Natural killer cell treated with Interleukin-12 subunit alpha and Interleukin-12 subunit beta and Interleukin-15 and Interleukin-18, amount 100 ng/mL, for 72 hours (primary cell): ENCODE measurements around the gene GALNT13. TPM values are rescaled to one million over a fixed set of nuclear protein-coding genes. Genes with fewer than 3 reads are reported as not detected.

Source experiments
- ATAC-seq, 2 donors: fragments of 150-1000 bp; cut with Tn5 transposase in 1 of 2; sonication (Bioruptor Pico), chemical (Tn5 transposase) in 1 of 2; 2 replicates each; pipeline ENCODE4 v1.10.0; 2021
- DNase-seq: peaks from one replicate; pipeline ENCODE4 v3.0.0; 2022; ENCODE audit warnings: low spot score
- H3K27ac Mint-ChIP-seq, 2 donors: 1 replicate in 1 of 2; 2 replicates in 1 of 2; pipeline ENCODE4 v1.8.0; 2022; ENCODE audit warnings: mixed read lengths in 2 of 2, mild to moderate bottlenecking in 1 of 2, moderate library complexity in 1 of 2
- H3K27me3 Mint-ChIP-seq, 2 donors: 1 replicate in 1 of 2; 2 replicates in 1 of 2; pipeline ENCODE4 v1.8.0; 2022; ENCODE audit warnings: mixed read lengths in 2 of 2
- H3K36me3 Mint-ChIP-seq: one replicate; pipeline ENCODE4 v1.8.0; 2022; ENCODE audit warnings: mixed read lengths
- H3K4me1 Mint-ChIP-seq, 2 donors: 1 replicate in 1 of 2; 2 replicates in 1 of 2; pipeline ENCODE4 v1.8.0; 2022; ENCODE audit warnings: low read depth in 2 of 2, mixed read lengths in 2 of 2, mild to moderate bottlenecking in 1 of 2
- H3K4me3 Mint-ChIP-seq: one replicate; pipeline ENCODE4 v1.8.0; 2022; ENCODE audit warnings: mixed read lengths
- H3K9me3 Mint-ChIP-seq: 2 replicates; pipeline ENCODE4 v1.8.0; 2022; ENCODE audit warnings: mixed read lengths
- total RNA-seq, 2 donors: library from RNA; stranded (reverse); gene quantifications; one replicate each; pipeline ENCODE4 v1.2.3, GENCODE V29; 2022

Gene GALNT13
- total RNA-seq, 2 donors from 2014 or later = not detected

GRCh38 chr2:153890576-153890975 is 18.9 kb downstream of the GALNT13 start:
- H3K9me3 Mint-ChIP-seq = peaks cover 11% of the 10 kb centered on the region
- H3K27me3 Mint-ChIP-seq = no peaks in the 10 kb centered on the region
- H3K4me3 Mint-ChIP-seq = no peak overlapping the region
- DNase-seq = no peak
- H3K27ac Mint-ChIP-seq = no peak overlapping the region
- H3K4me1 Mint-ChIP-seq = no peaks in the 10 kb centered on the region
- ATAC-seq = no peak
- H3K36me3 Mint-ChIP-seq = no peaks in the 10 kb centered on the region

DNA sequence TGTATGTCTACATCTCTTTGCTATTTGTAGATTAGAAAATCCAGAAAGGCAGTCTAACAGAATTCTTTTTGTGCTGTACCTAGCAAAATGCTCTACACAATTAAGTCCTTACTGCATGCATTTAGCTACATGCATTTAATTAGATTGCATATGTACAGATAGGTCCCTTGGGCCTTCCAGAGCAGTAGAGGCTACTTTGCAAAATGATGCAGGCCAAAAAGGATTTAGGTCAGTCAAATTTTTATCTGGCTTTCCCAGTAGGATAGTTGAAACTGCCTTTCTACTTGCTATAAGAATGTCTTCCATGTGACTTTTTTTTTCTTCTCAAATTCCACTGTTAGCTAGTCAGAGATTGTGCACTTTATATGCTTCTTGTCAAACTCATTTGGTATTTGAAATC is 19.3 kb downstream of the GALNT13 start:
- peaks cover 8% of the 10 kb centered on the region for H3K9me3 Mint-ChIP-seq
- DNase-seq (no peak), ATAC-seq (no peak)
- no peak overlapping the region for H3K27ac Mint-ChIP-seq
- H3K4me1 Mint-ChIP-seq = no peaks in the 10 kb centered on the region
- no peaks in the 10 kb centered on the region for H3K27me3 Mint-ChIP-seq
- no peak overlapping the region for H3K4me3 Mint-ChIP-seq
- no peaks in the 10 kb centered on the region for H3K36me3 Mint-ChIP-seq

DNA sequence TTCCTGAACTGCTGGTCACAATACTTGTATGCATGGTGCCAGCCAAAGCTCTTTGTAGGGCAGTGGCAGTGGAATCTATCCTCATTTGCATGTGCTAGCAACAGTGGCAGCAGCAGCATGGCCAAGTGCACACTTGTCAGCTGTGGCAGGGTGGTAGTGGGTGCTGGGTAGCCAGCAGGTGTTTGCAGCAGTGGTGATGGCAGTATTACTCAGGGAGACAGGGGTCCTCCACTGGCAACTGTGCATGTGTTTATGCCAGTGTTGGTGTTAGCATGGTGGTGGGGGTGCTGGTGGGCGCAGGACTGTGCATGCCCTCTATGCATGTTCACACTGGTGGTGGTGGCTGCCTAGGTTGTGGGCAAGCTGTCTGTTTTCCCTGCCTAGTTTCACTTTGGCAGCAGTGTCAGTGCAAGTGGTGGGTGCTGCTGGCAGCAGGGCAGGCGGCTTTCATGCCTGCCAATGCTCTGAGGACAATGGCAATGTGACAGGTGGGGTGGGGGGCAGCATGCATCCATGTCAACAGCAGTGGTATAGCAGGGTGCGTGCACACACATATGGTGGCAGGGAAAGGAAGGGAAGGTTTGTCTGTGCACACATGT is 41.2 kb downstream of the GALNT13 start:
- no peak for DNase-seq
- peaks cover 28% of the 10 kb centered on the region for H3K9me3 Mint-ChIP-seq
- peaks cover 22% of the 10 kb centered on the region for H3K36me3 Mint-ChIP-seq
- no peak for ATAC-seq
- H3K4me1 Mint-ChIP-seq = no peaks in the 10 kb centered on the region
- no peak overlapping the region for H3K27ac Mint-ChIP-seq
- no peaks in the 10 kb centered on the region for H3K27me3 Mint-ChIP-seq
- no peak overlapping the region for H3K4me3 Mint-ChIP-seq

DNA sequence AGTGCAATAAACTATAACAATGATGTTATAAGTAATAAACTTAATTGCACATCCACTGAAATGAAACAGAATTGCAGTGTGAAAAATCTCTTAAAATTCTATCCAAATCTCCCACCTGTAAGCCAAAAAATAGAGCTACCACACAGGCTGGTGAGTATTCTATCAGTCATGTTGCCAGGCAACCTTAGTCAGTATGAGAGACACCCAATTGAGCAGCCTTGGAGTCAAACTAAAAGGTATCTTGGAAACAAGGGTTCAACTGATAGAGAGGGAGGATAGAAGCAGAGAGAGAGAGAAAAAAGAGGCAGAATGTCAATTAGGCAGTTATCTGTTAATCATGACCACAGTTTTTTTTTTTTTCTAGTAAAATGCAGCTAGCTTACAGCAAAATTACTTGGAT is 45.8 kb downstream of the GALNT13 start:
- Mint-ChIP-seq H3K9me3 (peaks cover 20% of the 10 kb centered on the region), H3K36me3 (no peaks in the 10 kb centered on the region), H3K4me3 (no peak overlapping the region), H3K4me1 (no peaks in the 10 kb centered on the region), H3K27ac (no peak overlapping the region), H3K27me3 (no peaks in the 10 kb centered on the region)
- no peak for ATAC-seq
- DNase-seq = no peak

GRCh38 chr2:153935511-153935910 is 63.8 kb downstream of the GALNT13 start:
- H3K4me1 Mint-ChIP-seq = no peaks in the 10 kb centered on the region
- no peak overlapping the region for H3K27ac Mint-ChIP-seq
- H3K4me3 Mint-ChIP-seq = no peak overlapping the region
- peaks cover 9% of the 10 kb centered on the region for H3K36me3 Mint-ChIP-seq
- H3K27me3 Mint-ChIP-seq = no peaks in the 10 kb centered on the region
- DNase-seq (no peak), ATAC-seq (no peak)
- peaks cover 25% of the 10 kb centered on the region for H3K9me3 Mint-ChIP-seq

DNA sequence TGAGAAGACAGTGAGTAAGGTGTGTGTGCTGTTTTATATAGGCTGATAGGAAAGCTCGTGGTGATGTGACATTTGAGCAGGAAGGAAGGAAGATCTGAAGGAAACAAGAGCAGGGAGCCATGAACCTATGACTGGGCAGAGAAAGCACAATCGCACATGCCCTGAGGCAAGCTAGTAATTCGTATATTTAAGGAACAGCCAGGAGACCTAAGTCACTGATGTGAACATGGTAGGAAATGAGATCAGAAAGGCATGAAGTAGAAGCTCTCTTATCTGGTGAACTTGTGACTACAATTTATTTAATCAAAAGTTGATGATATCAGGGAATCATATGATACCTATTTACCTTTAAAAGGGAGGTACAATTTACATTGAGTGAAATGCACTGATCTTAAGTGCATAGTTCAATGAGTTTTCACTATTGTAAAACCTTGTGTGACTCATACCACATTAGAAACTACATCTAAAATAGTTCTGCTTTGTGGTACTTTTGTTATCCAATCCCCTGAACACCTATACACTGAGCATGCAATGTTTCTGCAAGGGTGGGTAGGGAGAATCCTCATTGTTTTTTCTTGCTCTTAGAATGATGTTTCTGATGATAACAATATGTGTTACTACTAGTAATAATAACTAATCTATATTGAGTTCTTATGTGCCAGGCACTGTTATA is 67.5 kb downstream of the GALNT13 start:
- ATAC-seq (no peak), DNase-seq (no peak)
- H3K27me3 Mint-ChIP-seq = no peaks in the 10 kb centered on the region
- no peak overlapping the region for H3K27ac Mint-ChIP-seq
- no peaks in the 10 kb centered on the region for H3K4me1 Mint-ChIP-seq
- H3K4me3 Mint-ChIP-seq = no peak overlapping the region
- peaks cover 12% of the 10 kb centered on the region for H3K9me3 Mint-ChIP-seq
- no peaks in the 10 kb centered on the region for H3K36me3 Mint-ChIP-seq

DNA sequence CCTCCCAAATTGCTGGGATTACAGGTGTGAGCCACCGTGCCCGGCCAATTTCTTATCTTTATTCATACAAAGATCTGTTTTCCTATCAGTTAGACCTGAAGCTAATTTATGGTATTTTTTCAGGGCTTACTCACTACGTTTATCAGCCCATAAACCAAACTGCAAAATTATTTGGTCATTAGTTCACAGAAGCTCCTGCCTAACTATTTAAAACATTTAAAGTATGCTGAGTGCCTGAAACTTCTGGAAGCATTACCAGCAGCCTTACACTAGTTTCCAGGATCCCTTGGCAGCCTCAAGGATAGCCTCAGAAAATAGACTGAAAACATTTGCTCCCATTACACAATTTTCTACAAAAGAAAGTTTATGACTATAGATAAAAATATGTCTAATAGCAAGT is 68.8 kb downstream of the GALNT13 start:
- H3K27ac Mint-ChIP-seq = no peak overlapping the region
- no peak for DNase-seq
- no peaks in the 10 kb centered on the region for H3K36me3 Mint-ChIP-seq
- no peak overlapping the region for H3K4me3 Mint-ChIP-seq
- H3K9me3 Mint-ChIP-seq = peaks cover 16% of the 10 kb centered on the region
- H3K27me3 Mint-ChIP-seq = no peaks in the 10 kb centered on the region
- H3K4me1 Mint-ChIP-seq = no peaks in the 10 kb centered on the region
- ATAC-seq = no peak

- ATAC-seq = no peak
- H3K27ac Mint-ChIP-seq = no peak overlapping the region
- no peak for DNase-seq
- no peak overlapping the region for H3K4me3 Mint-ChIP-seq
- no peaks in the 10 kb centered on the region for H3K4me1 Mint-ChIP-seq
- peaks cover 4% of the 10 kb centered on the region for H3K36me3 Mint-ChIP-seq
- no peaks in the 10 kb centered on the region for H3K27me3 Mint-ChIP-seq
- peaks cover 7% of the 10 kb centered on the region for H3K9me3 Mint-ChIP-seq
Observed at GRCh38 chr2:153944800-153945199, 73.1 kb downstream of the GALNT13 start.

- no peak for ATAC-seq
- no peak overlapping the region for H3K4me3 Mint-ChIP-seq
- H3K4me1 Mint-ChIP-seq = no peaks in the 10 kb centered on the region
- DNase-seq = no peak
- no peak overlapping the region for H3K27ac Mint-ChIP-seq
- peaks cover 8% of the 10 kb centered on the region for H3K9me3 Mint-ChIP-seq
- H3K27me3 Mint-ChIP-seq = no peaks in the 10 kb centered on the region
- H3K36me3 Mint-ChIP-seq = peaks cover 4% of the 10 kb centered on the region
Observed at GRCh38 chr2:153946036-153946435, 74.3 kb downstream of the GALNT13 start.

GRCh38 chr2:153953761-153954160 is 82.0 kb downstream of the GALNT13 start:
- Mint-ChIP-seq H3K27ac (no peak overlapping the region), H3K9me3 (peaks cover 14% of the 10 kb centered on the region), H3K4me1 (no peaks in the 10 kb centered on the region), H3K36me3 (no peaks in the 10 kb centered on the region), H3K27me3 (no peaks in the 10 kb centered on the region), H3K4me3 (no peak overlapping the region)
- ATAC-seq (no peak), DNase-seq (no peak)

DNA sequence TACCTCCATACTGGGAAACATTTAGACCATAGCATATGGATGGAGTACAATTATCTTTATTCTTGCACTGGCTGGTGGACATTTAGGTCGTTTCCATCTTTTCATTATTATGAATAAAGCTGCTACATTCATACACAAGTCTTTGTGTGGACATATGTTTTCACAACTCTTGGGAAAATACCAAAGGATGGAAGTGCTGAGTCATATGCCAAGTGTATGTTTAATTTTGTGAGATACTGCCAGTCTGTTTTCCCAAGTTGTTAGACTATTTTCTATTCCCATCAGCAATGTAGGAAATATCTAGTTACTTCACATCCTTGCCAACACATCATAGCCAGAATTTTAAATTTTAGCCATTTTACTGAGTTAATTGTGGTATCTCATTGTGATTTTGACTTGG is 91.5 kb downstream of the GALNT13 start:
- no peaks in the 10 kb centered on the region for H3K27me3 Mint-ChIP-seq
- H3K27ac Mint-ChIP-seq = no peak overlapping the region
- ATAC-seq (no peak), DNase-seq (no peak)
- H3K4me1 Mint-ChIP-seq = no peaks in the 10 kb centered on the region
- H3K4me3 Mint-ChIP-seq = no peak overlapping the region
- H3K9me3 Mint-ChIP-seq = peaks cover 15% of the 10 kb centered on the region
- no peaks in the 10 kb centered on the region for H3K36me3 Mint-ChIP-seq

DNA sequence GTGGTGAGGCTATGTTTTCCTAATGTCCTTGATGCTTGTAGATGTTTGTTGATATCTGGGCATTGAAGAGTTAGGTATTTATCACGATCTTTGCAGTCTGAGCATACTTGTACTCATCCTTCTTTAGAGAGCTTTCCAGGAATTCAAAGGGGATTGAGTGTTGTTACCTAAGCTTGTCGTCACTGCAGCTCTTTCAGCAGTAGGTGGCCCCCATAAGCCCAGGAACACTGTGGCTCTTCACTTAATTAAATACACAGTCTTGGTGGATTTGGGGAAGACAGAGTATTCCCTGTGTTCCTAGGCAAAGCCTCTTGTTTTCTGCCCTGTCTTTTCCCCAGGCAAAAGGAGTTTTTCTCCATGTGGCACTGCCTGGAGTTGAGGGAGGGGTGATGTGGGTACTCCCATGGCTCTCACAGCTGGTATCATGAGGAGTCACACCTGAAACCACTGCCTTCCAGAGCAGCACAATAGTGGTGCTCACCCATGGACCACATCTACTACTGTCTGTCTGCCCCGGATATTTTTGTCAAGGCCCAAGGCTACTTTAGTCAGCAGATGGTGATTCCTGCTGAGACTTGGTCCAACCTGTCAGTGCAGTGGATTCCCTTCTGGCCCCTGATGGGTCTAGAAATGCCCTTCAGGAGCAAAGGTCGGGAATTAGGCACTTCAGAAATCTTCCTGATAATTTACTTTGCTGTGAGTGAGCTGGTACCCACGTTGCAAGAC is 95.7 kb downstream of the GALNT13 start:
- H3K27me3 Mint-ChIP-seq = no peaks in the 10 kb centered on the region
- DNase-seq (no peak), ATAC-seq (no peak)
- no peak overlapping the region for H3K27ac Mint-ChIP-seq
- H3K4me1 Mint-ChIP-seq = no peaks in the 10 kb centered on the region
- peaks cover 5% of the 10 kb centered on the region for H3K36me3 Mint-ChIP-seq
- no peak overlapping the region for H3K4me3 Mint-ChIP-seq
- peaks cover 21% of the 10 kb centered on the region for H3K9me3 Mint-ChIP-seq

GRCh38 chr2:153971250-153971649 is 99.5 kb downstream of the GALNT13 start:
- H3K4me1 Mint-ChIP-seq = no peaks in the 10 kb centered on the region
- no peak for DNase-seq

DNA sequence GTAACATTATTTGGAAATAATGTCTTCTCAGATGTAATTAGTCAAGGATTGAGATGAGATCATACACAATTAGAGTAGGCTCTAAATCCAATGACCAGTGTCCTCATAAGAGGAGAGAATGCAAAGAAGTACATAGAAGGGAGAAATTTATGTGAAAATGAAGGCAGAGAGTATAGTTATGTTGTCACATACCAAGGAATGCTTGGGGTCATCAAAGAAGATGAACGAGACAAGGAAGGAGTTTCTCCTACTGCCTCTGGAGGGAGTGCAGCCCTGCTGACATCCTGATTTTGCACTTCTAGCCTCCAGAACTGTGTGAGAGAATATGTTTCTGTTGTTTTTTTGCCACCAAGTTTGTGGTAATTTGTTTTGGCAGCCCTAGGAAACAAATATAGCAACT is 100.1 kb downstream of the GALNT13 start:
- Mint-ChIP-seq H3K36me3 (peaks cover 5% of the 10 kb centered on the region), H3K9me3 (peaks cover 26% of the 10 kb centered on the region), H3K27me3 (no peaks in the 10 kb centered on the region), H3K27ac (no peak overlapping the region), H3K4me3 (no peak overlapping the region), H3K4me1 (no peaks in the 10 kb centered on the region)
- ATAC-seq (no peak), DNase-seq (no peak)

More at GRCh38 chr2:153971250-153971649, 99.5 kb downstream of the GALNT13 start:
- Mint-ChIP-seq H3K9me3 (peaks cover 29% of the 10 kb centered on the region), H3K27ac (no peak overlapping the region), H3K36me3 (peaks cover 5% of the 10 kb centered on the region), H3K4me3 (no peak overlapping the region), H3K27me3 (no peaks in the 10 kb centered on the region)
- no peak for ATAC-seq
